ENCODE results near the gene SLC25A12.

SLC25A12 gene

DNA sequence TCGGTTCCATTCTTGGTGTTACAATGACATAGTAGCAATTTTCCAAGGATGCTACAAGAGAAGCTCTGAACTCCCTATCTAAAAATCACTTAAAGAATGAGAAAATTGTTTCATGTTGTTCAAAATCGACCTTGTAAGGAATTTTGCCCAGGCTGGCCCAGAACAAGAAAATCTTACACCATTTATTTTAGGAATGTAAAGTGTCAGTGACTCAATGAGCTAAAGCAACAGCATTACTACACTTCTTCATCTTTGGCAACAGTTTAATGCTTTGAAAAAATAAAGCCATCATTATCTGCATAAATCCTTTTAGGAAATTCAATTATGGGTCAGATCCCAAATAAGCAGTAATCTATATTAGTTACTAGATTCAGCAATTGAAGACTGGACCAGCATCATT is 38.6 kb downstream of the SLC25A12 start:
- Histone ChIP-seq H3K27me3 (replicated peaks; ENCODE audit: control insufficient read depth, insufficient read depth, low read length) (no peaks in the 10 kb centered on the region), H3K36me3 (ENCODE audit: control insufficient read depth, insufficient read depth, low read length) (peaks cover 4% of the 10 kb centered on the region), H3K4me3 (replicated peaks; ENCODE audit: low read depth, low read length) (no peak overlapping the region)
- DNase-seq (ENCODE audit: extremely low read depth, insufficient read length): no peak
- no peak for TF ChIP-seq CTCF (IDR thresholded peaks at IDR 0.05; ENCODE audit: insufficient read depth, low read length, poor library complexity, severe bottlenecking)

DNA sequence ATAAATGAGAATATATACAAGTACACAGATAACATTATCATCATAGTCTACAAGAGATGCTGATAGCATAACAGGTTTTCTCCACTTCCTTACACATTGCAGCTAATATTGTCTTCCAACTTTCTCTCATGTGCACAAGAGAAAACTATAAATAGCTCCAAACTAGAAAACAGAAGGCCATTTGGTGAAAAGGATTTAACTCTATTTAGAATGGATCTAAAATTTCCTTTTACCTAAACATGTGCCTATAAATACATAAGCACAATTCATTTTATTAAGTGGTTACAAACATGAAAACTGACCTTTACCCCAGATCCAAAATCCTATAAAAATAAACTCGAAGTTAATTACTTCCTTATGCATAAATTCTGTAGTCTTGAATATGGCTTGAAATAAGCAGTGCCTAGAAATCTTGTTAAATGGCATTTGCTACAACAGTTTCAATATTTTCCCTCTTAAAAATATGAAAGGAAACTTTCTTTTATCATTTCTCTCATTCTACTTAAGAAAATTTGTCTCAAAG is 41.6 kb downstream of the SLC25A12 start:
- Histone ChIP-seq H3K36me3 (ENCODE audit: control insufficient read depth, insufficient read depth, low read length) (peaks cover 4% of the 10 kb centered on the region), H3K27me3 (replicated peaks; ENCODE audit: control insufficient read depth, insufficient read depth, low read length) (no peaks in the 10 kb centered on the region), H3K4me3 (replicated peaks; ENCODE audit: low read depth, low read length) (no peak overlapping the region)
- DNase-seq (ENCODE audit: extremely low read depth, insufficient read length): no peak
- no peak for TF ChIP-seq CTCF (IDR thresholded peaks at IDR 0.05; ENCODE audit: insufficient read depth, low read length, poor library complexity, severe bottlenecking)

- no peak for TF ChIP-seq CTCF (IDR thresholded peaks at IDR 0.05; ENCODE audit: insufficient read depth, low read length, poor library complexity, severe bottlenecking)
- no peaks in the 10 kb centered on the region for H3K27me3 ChIP-seq (replicated peaks; ENCODE audit: control insufficient read depth, insufficient read depth, low read length)
- no peak overlapping the region for H3K4me3 ChIP-seq (replicated peaks; ENCODE audit: low read depth, low read length)
- no peak for DNase-seq (ENCODE audit: extremely low read depth, insufficient read length)
- H3K36me3 ChIP-seq (ENCODE audit: control insufficient read depth, insufficient read depth, low read length): no peaks in the 10 kb centered on the region
These were observed 46.4 kb downstream of the SLC25A12 start for GRCh38 chr2:171847627-171848026.

GRCh38 chr2:171846894-171847293 is 47.1 kb downstream of the SLC25A12 start:
- no peaks in the 10 kb centered on the region for H3K27me3 ChIP-seq (replicated peaks; ENCODE audit: control insufficient read depth, insufficient read depth, low read length)
- H3K4me3 ChIP-seq (replicated peaks; ENCODE audit: low read depth, low read length): no peak overlapping the region
- TF ChIP-seq CTCF (IDR thresholded peaks at IDR 0.05; ENCODE audit: insufficient read depth, low read length, poor library complexity, severe bottlenecking): no peak
- DNase-seq (ENCODE audit: extremely low read depth, insufficient read length): no peak
- no peaks in the 10 kb centered on the region for H3K36me3 ChIP-seq (ENCODE audit: control insufficient read depth, insufficient read depth, low read length)

DNA sequence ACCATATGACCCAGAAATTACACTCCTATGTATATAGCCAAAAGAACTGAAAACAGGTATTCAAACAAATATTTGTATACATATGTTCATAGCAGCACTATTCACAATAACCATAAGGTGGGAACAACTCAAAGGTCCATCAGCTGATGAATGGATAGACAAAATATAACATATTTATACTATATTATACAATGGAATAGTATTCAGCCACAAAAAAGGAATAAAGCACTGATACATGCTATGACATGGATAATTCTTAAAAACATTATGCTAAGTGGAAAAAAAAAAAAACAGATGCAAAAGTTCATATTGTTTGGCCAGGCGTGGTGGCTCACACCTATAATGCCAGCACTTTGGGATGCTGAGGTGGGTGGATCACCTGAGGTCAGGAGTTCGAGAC is 52.0 kb downstream of the SLC25A12 start:
- no peak for TF ChIP-seq CTCF (IDR thresholded peaks at IDR 0.05; ENCODE audit: insufficient read depth, low read length, poor library complexity, severe bottlenecking)

GRCh38 chr2:171837736-171838135 is 56.3 kb downstream of the SLC25A12 start:
- TF ChIP-seq CTCF (IDR thresholded peaks at IDR 0.05; ENCODE audit: insufficient read depth, low read length, poor library complexity, severe bottlenecking): no peak
- Histone ChIP-seq H3K36me3 (ENCODE audit: control insufficient read depth, insufficient read depth, low read length) (peaks cover 23% of the 10 kb centered on the region), H3K27me3 (replicated peaks; ENCODE audit: control insufficient read depth, insufficient read depth, low read length) (no peaks in the 10 kb centered on the region), H3K4me3 (replicated peaks; ENCODE audit: low read depth, low read length) (no peak overlapping the region)
- DNase-seq (ENCODE audit: extremely low read depth, insufficient read length): no peak

More for the DNA sequence above, 52.0 kb downstream of the SLC25A12 start:
- Histone ChIP-seq H3K27me3 (replicated peaks; ENCODE audit: control insufficient read depth, insufficient read depth, low read length) (no peaks in the 10 kb centered on the region), H3K36me3 (ENCODE audit: control insufficient read depth, insufficient read depth, low read length) (peaks cover 5% of the 10 kb centered on the region; the same call in 1 of the 2 replicates), H3K4me3 (replicated peaks; ENCODE audit: low read depth, low read length) (no peak overlapping the region)
- no peak for DNase-seq (ENCODE audit: extremely low read depth, insufficient read length)

All from GM06990 (cell line).